Fibroblast of skin of back (primary cell): ENCODE measurements around the gene ITM2B.

Experiments used
- DNase-seq: peaks from one replicate; pipeline ENCODE4 v3.0.0-alpha.2; 2013

ITM2B gene

DNA sequence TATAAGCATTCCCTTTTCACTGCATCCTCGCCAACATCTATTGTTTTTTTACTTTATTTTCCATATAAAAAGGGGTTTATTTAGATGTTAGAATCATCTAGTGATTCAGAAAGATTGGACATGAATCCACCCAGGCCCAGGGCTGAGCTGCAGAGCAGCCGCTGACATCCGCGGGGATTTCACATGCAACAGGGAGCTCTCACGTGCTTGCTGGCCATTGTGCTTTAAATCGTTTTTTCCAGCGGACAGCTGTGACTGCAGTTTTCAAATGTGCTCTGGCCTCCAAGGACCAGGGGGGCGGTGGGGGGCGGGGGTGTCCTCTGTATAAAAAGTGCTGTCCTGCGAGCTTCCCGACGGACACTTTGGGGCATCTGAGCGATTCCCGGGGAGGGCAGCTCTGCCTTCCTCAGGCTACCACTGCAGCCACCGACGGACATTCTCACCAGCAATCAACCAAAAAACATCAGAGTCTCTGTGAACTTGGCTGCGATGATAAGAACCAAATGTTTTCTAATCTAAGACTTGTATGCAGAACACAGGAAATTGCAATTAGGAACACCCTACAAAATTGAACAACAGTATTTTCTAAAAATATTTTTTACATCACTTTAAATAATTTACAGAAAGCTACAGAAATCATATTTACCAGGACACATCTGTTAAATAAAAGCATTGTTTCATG is 83.1 kb downstream of the ITM2B start:
- no peak for DNase-seq

DNA sequence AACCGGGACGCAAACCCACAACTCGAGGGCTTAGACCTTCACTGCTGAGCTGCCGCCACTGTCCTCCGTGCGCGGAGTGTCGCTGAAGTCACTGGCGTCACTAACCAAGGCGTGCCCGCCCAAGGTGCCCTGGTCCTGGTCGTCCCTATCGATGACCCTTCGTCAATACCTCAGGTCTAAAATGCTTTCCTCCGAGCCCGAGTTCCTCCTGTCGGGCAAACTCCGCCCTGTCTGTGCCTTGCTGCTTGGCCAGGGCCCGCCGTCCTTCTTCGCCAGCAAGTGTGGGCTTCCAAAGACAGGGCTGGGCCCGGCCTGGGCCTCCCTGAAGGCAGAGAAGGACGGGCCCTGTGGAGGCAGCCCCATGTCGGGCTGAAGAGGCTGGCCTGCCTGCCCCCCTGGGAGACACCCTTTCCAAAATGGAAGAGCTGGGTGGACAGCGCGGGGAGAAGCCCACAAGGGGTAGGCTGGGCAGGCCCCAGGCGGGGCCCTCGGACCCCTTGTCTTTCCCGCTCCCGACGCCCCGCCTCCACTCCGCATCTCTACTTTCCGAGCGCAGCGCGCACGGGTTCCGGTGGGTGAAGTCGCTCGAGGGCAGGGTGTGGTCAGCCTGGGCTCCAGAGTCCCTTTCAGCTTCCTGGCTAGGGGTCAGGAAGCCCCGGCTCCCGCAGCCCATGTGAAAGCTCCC is 84.0 kb downstream of the ITM2B start:
- DNase-seq = no peak

GRCh38 chr13:48317511-48318376 is 84.7 kb downstream of the ITM2B start:
- DNase-seq = no peak

DNA sequence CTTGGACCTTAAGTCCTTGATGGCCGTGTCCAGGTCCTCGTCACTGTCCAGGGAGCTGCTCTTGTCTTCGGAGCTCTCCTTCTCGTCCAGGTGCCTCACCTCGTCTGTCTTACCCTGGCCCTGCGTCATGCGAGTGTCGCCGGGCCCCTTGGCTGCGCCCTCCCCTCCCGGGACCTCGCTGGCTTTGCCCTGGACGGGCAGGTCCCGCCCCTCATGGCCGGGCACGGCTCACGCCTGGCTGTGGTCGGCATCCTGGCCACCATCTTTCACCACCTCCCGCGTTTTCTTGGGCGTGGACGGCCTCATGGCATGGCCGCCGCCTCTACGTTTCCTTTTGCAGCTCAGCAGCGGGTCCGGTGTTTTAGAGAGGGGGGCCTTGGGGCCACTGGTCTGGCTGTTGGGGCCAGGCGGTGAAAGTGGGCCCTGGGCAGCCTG is 85.4 kb downstream of the ITM2B start:
- no peak for DNase-seq

- no peak for DNase-seq
Observed at GRCh38 chr13:48318821-48319511, 86.0 kb downstream of the ITM2B start.
